ENCODE measurements around the gene CDK19. TPM values are rescaled to one million over a fixed set of nuclear protein-coding genes. Genes with fewer than 3 reads are reported as not detected.

The CDK19 gene
- total and polyA plus RNA-seq, 10 of the 15 experiments (the other 5 are each of a cell fraction or from before 2014, with no cell fraction given): 4.6 to 21.4 (median 12.4) TPM

DNA sequence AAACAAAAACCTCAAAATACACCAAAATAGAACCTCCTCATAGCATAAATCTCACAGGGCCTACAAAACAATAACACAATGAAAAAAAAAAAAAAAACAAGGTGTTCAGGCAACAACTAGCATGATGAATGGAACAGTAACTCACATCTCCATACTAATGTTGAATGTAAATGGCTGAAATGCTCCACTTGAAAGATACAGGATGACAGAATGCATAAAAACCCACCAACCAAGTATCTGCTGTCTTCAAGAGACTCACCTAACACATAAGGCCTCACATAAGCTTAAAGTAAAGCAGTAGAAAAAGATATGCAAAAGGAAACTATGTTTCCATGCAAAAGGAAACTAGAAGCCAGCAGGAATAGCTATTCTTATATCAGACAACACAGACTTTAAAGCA, 121.3 kb downstream of the CDK19 start:
- in situ Hi-C loops (cut with MboI) (no loop called here), intact Hi-C loops (cut with micrococcal nuclease; ENCODE audit: unreplicated experiment) (no loop called here)
- Histone ChIP-seq H3K9ac (ENCODE audit: control insufficient read depth, insufficient read depth, low read length) (no peak overlapping the region), H3K4me1 (ENCODE audit: control insufficient read depth, insufficient read depth, low read length) (no peaks in the 10 kb centered on the region), H3K27ac (ENCODE audit: control insufficient read depth, insufficient read depth) (no peak overlapping the region), H3K79me2 (ENCODE audit: control insufficient read depth, insufficient read depth, low read length) (no peaks in the 10 kb centered on the region), H4K20me1 (ENCODE audit: control insufficient read depth, insufficient read depth) (no peaks in the 10 kb centered on the region), H3K9me3 (replicated peaks; ENCODE audit: control insufficient read depth, insufficient read depth, low read length) (no peaks in the 10 kb centered on the region; the same call in 2 of the 3 replicates), H3K36me3 (ENCODE audit: control insufficient read depth in 2 of 2, insufficient read depth in 2 of 2, low read length in 1 of 2) (no peaks in the 10 kb centered on the region), H2AFZ (ENCODE audit: control insufficient read depth, low read depth, low read length) (no peak overlapping the region), H3K4me2 (ENCODE audit: control insufficient read depth, insufficient read depth) (no peak overlapping the region), H3K4me3 (no peak overlapping the region), H3K27me3 (replicated peaks in 1 of 2; ENCODE audit: control insufficient read depth in 2 of 2, insufficient read depth in 2 of 2, low read length in 1 of 2) (no peaks in the 10 kb centered on the region)
- BruUV-seq (replicated peaks): no TSS peak
- TF ChIP-seq BCL3 (IDR thresholded peaks at IDR 0.05; ENCODE audit: borderline replicate concordance, insufficient read depth, low read depth, low read length, poor library complexity, severe bottlenecking) (no peak), ZNF24 (IDR thresholded peaks at IDR 0.05) (no peak), TCF3 (IDR thresholded peaks at IDR 0.05; ENCODE audit: borderline replicate concordance, insufficient read depth, low read depth, low read length) (no peak), SREBF1 (IDR thresholded peaks at IDR 0.05; ENCODE audit: low read length) (no peak), RELA (IDR thresholded peaks at IDR 0.05; ENCODE audit: borderline replicate concordance, partially characterized antibody) (no peak), FOXM1 (IDR thresholded peaks at IDR 0.05; ENCODE audit: low read depth, low read length) (no peak)
- ChIA-PET CTCF (interaction anchor here (0.6 to 2.0 kb wide), 4 partner anchors 12 to 120 kb away, joined by 3 to 7 read pairs (median 4); no protein-coding TSS in a partner anchor), POLR2A (no interaction called here), SMC1A (ENCODE audit: uncharacterized antibody, unreplicated experiment) (interaction anchor here (1.5 kb wide), 1 partner anchor 16 kb away, joined by 5 read pairs; no protein-coding TSS in a partner anchor), RAD21 (ENCODE audit: unreplicated experiment) (no interaction called here)
- DNase-seq (ENCODE audit: low read depth, low spot score): no peak
- no peak for FAIRE-seq
- ATAC-seq: no peak

- ChIA-PET CTCF (interaction anchor here (0.7 to 2.0 kb wide), 3 partner anchors 11 to 256 kb away, joined by 3 to 7 read pairs (median 3); no protein-coding TSS in a partner anchor), SMC1A (ENCODE audit: uncharacterized antibody, unreplicated experiment) (interaction anchor here (1.5 kb wide), 1 partner anchor 15 kb away, joined by 5 read pairs; no protein-coding TSS in a partner anchor), RAD21 (ENCODE audit: unreplicated experiment) (no interaction called here), POLR2A (no interaction called here)
- Histone ChIP-seq H2AFZ (ENCODE audit: control insufficient read depth, low read depth, low read length) (no peak overlapping the region), H3K9me3 (replicated peaks; ENCODE audit: control insufficient read depth, insufficient read depth, low read length) (no peaks in the 10 kb centered on the region; the same call in 2 of the 3 replicates), H4K20me1 (ENCODE audit: control insufficient read depth, insufficient read depth) (no peaks in the 10 kb centered on the region), H3K27ac (ENCODE audit: control insufficient read depth, insufficient read depth) (no peak overlapping the region), H3K4me3 (no peak overlapping the region), H3K79me2 (ENCODE audit: control insufficient read depth, insufficient read depth, low read length) (no peaks in the 10 kb centered on the region; the same call in 1 of the 2 replicates), H3K36me3 (ENCODE audit: control insufficient read depth in 2 of 2, insufficient read depth in 2 of 2, low read length in 1 of 2) (no peaks in the 10 kb centered on the region), H3K9ac (ENCODE audit: control insufficient read depth, insufficient read depth, low read length) (no peak overlapping the region), H3K4me1 (ENCODE audit: control insufficient read depth, insufficient read depth, low read length) (no peaks in the 10 kb centered on the region), H3K27me3 (replicated peaks in 1 of 2; ENCODE audit: control insufficient read depth in 2 of 2, insufficient read depth in 2 of 2, low read length in 1 of 2) (no peaks in the 10 kb centered on the region), H3K4me2 (ENCODE audit: control insufficient read depth, insufficient read depth) (no peak overlapping the region)
- in situ Hi-C loops (cut with MboI) (no loop called here), intact Hi-C loops (cut with micrococcal nuclease; ENCODE audit: unreplicated experiment) (no loop called here)
- FAIRE-seq (no peak), ATAC-seq (no peak), DNase-seq (ENCODE audit: low read depth, low spot score) (no peak)
- no TSS peak for BruUV-seq (replicated peaks)
- no peak for TF ChIP-seq NR2C2 (IDR thresholded peaks at IDR 0.05; ENCODE audit: borderline replicate concordance, control insufficient read depth, insufficient read length, low read depth)
- 97% methylated on average over 3 of the region's 3 CpGs for WGBS (ENCODE audit: insufficient coverage, insufficient replicate concordance, low lambda C conversion rate, missing lambda C conversion rate)
These were observed 122.0 kb downstream of the CDK19 start for GRCh38 chr6:110693296-110693695.

Data from GM12878 (cell line).